ENCODE measurements around the gene NUDT1.
A peak's percentile ranks its signal among the peaks of the same experiment; 100 is the strongest.

Gene NUDT1

DNA sequence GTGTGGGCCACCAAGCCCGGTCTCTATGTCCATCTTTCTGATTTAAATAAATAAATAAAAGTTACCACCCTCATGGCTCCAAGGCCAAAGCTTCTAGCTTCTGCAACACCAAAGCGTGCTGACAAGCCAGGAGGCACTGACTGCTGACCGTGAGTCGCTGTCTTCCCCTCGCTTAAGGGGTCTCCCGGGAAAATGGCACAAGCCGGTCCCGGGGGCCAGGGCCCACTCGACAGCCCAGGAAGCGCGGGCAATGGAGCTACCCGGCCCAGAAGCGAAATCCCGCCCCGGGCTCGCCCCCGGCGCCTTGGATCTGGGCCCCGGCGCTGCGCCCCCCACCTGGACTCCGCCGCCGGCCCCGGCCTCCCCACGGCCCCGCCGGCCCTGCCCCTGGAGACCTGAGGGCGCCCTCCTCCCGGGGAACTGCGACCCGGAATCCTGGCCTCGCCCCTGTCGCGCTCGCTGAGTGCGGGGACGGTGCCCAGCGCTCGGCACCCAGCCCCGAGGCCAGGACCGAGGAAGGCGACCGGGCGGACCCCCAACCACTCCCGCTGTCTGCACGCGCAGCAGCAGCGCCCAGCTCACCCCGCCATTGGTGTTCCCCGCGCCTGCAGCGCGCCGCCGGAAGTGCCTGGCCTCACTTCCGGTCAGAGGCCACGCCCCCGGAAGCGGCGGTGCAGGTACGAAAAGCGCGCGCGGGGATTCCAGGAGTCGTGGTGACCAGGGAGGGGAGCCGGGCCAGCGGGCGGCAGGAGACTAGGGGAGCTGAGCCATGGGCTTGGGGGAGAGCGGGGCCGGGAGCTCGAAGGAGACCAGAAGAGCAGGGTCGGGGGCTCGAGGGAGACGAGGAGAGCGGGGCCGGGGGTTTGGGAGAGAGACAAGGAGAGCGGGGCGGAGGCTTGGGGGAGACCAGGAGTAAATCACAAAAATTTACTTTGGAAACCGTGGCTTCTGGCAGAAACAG lies at the start of gene NUDT1, which contains the start of gene MRM2:
Gene NUDT1, plus strand, starts transcription at position 647 of the 961 bp plus-strand sequence. CDS start 2,349 bp downstream, outside the sequence.
Gene MRM2, minus strand, starts transcription at position 626 of the 961 bp plus-strand sequence. Its CDS starts 36 bp downstream, at position 590.
- H3K9me3 ChIP-seq (ENCODE audit: low read length) = no peaks in the 10 kb centered on the region
- peaks cover 28% of the 10 kb centered on the region for H3K36me3 ChIP-seq (ENCODE audit: insufficient read depth, low read length)
- H3K27me3 ChIP-seq (ENCODE audit: insufficient read depth, low read length) = no peaks in the 10 kb centered on the region
- H3K4me3 ChIP-seq (ENCODE audit: low read length) = peak within 1 kb of the TSS; percentile 65
- H3K4me1 ChIP-seq (ENCODE audit: insufficient read depth, low read length) = peaks cover 15% of the 10 kb centered on the region
- H2AFZ ChIP-seq (ENCODE audit: low read depth, low read length) = peak within 1 kb of the TSS; percentile 44

DNA sequence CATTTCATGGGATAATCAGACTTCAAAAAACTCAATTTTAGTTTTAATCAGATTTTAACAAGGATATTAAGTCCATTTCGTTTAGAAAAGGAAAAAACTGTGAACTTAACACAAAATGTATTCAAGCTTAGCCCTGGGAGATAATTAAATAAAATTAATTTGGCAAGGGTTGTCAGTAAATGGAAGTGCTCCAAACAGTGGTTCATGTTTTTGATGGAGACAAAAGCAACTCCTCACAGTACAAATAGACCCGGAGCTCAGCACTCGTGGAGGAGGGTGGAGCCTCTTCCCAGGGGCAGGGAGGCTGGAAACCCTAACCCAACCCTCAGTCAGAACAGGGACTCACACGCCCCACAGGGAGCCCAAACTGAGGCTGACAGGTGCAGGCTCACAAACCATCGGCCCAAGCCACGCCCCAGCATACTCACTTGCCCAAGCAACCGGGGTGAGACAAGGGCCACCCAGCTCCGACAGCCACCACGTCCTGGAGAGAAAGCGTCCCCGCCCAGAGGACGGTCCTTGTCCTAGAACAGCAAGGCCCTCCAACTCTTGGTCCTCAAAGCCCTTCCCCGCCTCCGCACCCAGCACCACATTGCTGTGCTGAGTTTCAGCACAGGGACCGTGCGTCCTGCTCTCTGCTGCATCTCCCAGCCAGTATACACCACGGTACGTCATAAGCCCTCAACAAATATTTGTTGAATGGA lies 49.0 kb upstream of the NUDT1 start:
- Histone ChIP-seq H3K27me3 (ENCODE audit: insufficient read depth, low read length) (no peaks in the 10 kb centered on the region), H3K4me1 (ENCODE audit: insufficient read depth, low read length) (no peaks in the 10 kb centered on the region), H3K9me3 (ENCODE audit: low read length) (peaks cover 22% of the 10 kb centered on the region), H3K4me3 (ENCODE audit: low read length) (no peak overlapping the region), H3K36me3 (ENCODE audit: insufficient read depth, low read length) (peaks cover 13% of the 10 kb centered on the region), H2AFZ (ENCODE audit: low read depth, low read length) (no peak overlapping the region)

DNA sequence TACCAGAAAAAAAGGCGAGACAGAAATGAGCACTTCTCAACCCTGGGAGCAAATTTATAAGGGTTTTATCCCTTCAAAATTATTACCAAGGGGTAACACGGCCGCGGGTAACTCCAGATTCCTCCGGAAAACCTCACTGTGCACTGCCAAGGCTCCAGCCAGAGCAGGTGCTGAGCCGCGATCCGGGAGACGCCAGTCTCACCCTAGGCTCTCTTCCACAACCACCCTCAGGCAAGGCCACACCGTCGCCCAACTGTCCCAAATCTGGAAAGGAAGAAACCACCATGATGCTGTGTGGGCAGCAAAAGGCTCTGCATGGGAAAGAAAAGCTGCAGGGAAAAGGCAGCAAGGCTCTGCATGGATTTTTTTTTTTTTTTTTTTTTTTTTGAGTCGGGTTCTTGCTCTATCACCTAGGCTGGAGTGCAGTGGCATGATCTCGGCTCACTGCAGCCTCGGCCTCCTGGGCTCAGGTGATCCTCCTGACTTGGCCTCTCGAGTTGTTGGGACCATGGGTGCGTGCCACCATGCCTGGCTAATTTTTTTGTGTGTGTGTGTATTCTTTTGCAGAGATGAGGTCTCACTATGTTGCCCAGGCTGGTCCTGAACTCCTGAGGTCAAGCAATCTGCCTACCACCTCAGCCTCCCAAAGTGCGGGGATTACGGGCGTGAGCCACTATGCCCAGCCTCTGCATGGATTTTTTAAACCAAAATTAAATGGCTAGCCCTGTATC lies 48.3 kb upstream of the NUDT1 start:
- H3K36me3 ChIP-seq (ENCODE audit: insufficient read depth, low read length) = peaks cover 13% of the 10 kb centered on the region

DNA sequence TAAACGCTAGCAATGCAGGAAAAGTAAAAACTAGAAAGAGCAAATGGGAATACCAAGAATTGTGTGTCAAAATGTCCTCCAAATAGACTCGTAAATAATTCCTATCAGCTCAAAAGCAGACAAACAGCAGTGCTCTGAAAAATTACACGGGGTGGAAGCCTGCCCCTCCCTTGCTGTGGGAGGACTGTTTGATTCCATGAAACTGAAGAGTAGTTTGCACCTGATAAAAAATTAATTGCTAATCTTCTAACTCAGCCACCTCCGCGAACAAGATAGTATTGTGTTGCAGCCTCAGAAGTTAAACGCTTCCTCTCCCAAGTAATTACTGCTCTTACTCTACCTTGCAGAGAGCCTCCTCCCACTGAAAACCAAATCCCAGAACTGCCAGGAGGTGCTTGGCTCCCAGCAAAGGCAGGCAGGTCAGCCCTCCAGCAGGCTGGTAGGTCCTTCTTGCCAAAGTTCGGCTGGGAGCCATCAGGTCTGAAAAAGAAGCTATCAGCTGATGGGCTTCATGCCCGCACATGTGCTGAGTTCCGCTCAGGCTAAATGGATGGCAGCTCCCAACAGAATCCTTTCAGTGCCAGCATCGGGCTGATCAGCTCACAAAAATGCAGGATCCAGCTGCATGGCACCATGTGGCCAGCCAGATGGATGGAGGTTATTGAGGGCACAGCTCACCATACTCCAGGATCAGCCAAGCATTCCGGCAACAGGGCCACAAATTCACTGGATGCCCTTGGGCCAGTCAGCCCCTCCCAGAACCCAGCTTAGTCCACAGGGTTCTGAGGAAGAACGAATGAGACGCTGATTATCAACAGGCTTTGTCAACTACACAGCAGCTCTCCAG lies 46.4 kb upstream of the NUDT1 start:
- Histone ChIP-seq H3K9me3 (ENCODE audit: low read length) (peaks cover 11% of the 10 kb centered on the region), H3K4me1 (ENCODE audit: insufficient read depth, low read length) (no peaks in the 10 kb centered on the region), H3K36me3 (ENCODE audit: insufficient read depth, low read length) (peaks cover 22% of the 10 kb centered on the region), H3K27me3 (ENCODE audit: insufficient read depth, low read length) (no peaks in the 10 kb centered on the region), H2AFZ (ENCODE audit: low read depth, low read length) (no peak overlapping the region), H3K4me3 (ENCODE audit: low read length) (no peak overlapping the region)

More for the DNA sequence above, 48.3 kb upstream of the NUDT1 start:
- Histone ChIP-seq H3K9me3 (ENCODE audit: low read length) (peaks cover 19% of the 10 kb centered on the region), H3K4me3 (ENCODE audit: low read length) (no peak overlapping the region), H3K27me3 (ENCODE audit: insufficient read depth, low read length) (no peaks in the 10 kb centered on the region), H2AFZ (ENCODE audit: low read depth, low read length) (no peak overlapping the region), H3K4me1 (ENCODE audit: insufficient read depth, low read length) (no peaks in the 10 kb centered on the region)

GRCh38 chr7:2196381-2197378 lies 45.3 kb upstream of the NUDT1 start:
- no peaks in the 10 kb centered on the region for H3K27me3 ChIP-seq (ENCODE audit: insufficient read depth, low read length)
- peaks cover 22% of the 10 kb centered on the region for H3K36me3 ChIP-seq (ENCODE audit: insufficient read depth, low read length)
- H2AFZ ChIP-seq (ENCODE audit: low read depth, low read length) = no peak overlapping the region
- H3K9me3 ChIP-seq (ENCODE audit: low read length) = peaks cover 11% of the 10 kb centered on the region
- no peaks in the 10 kb centered on the region for H3K4me1 ChIP-seq (ENCODE audit: insufficient read depth, low read length)
- no peak overlapping the region for H3K4me3 ChIP-seq (ENCODE audit: low read length)

DNA sequence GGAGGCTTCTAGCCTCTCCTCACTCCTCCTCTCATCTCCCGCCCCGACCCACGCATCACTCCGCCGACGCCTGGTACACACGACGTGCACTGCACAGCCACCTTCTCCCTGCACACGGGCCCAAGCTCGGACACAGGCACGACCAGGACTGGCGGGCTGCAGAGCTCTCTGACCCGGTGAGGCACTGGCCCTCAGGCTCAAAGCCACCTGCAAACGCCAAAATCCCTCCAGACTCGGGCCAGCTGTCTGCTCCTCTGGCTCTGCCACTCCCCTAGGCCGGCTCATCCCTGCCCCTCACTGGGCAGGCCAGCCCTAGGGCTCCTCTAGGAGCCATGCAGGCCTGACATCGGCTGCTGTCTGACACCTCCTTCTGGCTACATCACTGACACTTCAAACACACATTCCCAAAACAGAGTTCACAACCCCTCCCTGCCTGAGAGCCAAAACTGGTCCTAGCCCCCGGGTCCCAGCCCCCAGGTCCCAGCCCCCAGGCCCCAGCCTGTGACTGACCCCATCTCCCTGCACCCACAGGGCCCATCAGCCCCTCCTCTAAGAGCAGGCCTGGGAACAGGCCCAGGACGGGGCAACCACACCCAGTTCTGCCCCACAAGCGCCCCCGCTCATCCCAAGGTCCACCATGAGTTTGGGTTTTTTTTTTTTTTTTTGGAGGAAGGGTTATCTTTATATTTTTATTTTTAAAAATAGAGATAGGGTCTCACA lies 44.4 kb upstream of the NUDT1 start:
- no peak overlapping the region for H3K4me3 ChIP-seq (ENCODE audit: low read length)
- no peaks in the 10 kb centered on the region for H3K4me1 ChIP-seq (ENCODE audit: insufficient read depth, low read length)
- H3K27me3 ChIP-seq (ENCODE audit: insufficient read depth, low read length) = no peaks in the 10 kb centered on the region
- no peak overlapping the region for H2AFZ ChIP-seq (ENCODE audit: low read depth, low read length)
- peaks cover 22% of the 10 kb centered on the region for H3K36me3 ChIP-seq (ENCODE audit: insufficient read depth, low read length)
- H3K9me3 ChIP-seq (ENCODE audit: low read length) = peaks cover 11% of the 10 kb centered on the region

DNA sequence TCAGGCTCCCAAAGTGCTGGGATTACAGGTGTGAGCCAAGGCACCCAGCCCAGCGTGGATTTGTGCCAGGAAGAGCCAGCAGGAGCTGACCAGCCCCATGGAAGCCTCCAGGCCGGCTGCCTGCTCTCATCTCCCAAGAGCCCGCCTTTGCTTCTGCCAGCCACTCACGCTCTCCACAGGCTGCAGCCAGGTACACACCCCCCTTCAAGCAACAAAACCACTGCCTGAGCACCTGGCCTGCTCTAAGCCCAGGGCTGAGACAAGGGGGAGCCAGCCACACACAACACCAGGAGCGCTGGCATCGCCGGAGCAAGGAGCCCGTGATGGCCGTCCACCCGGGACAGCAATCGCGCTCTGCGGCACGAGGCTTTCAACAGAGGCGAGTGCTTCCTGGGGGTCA lies 43.8 kb upstream of the NUDT1 start:
- no peak overlapping the region for H2AFZ ChIP-seq (ENCODE audit: low read depth, low read length)
- peaks cover 22% of the 10 kb centered on the region for H3K36me3 ChIP-seq (ENCODE audit: insufficient read depth, low read length)
- H3K4me1 ChIP-seq (ENCODE audit: insufficient read depth, low read length) = peaks cover 4% of the 10 kb centered on the region
- H3K27me3 ChIP-seq (ENCODE audit: insufficient read depth, low read length) = no peaks in the 10 kb centered on the region
- H3K9me3 ChIP-seq (ENCODE audit: low read length) = peaks cover 11% of the 10 kb centered on the region
- no peak overlapping the region for H3K4me3 ChIP-seq (ENCODE audit: low read length)

- no peak overlapping the region for H2AFZ ChIP-seq (ENCODE audit: low read depth, low read length)
- no peak overlapping the region for H3K4me3 ChIP-seq (ENCODE audit: low read length)
- H3K4me1 ChIP-seq (ENCODE audit: insufficient read depth, low read length) = peaks cover 9% of the 10 kb centered on the region
- no peaks in the 10 kb centered on the region for H3K27me3 ChIP-seq (ENCODE audit: insufficient read depth, low read length)
- peaks cover 11% of the 10 kb centered on the region for H3K9me3 ChIP-seq (ENCODE audit: low read length)
- peaks cover 22% of the 10 kb centered on the region for H3K36me3 ChIP-seq (ENCODE audit: insufficient read depth, low read length)
These were observed 43.3 kb upstream of the NUDT1 start for GRCh38 chr7:2198760-2199159.

GRCh38 chr7:2199528-2199927 lies 42.5 kb upstream of the NUDT1 start:
- Histone ChIP-seq H3K9me3 (ENCODE audit: low read length) (peaks cover 11% of the 10 kb centered on the region), H3K4me3 (ENCODE audit: low read length) (no peak overlapping the region), H3K4me1 (ENCODE audit: insufficient read depth, low read length) (peaks cover 17% of the 10 kb centered on the region), H3K27me3 (ENCODE audit: insufficient read depth, low read length) (no peaks in the 10 kb centered on the region), H3K36me3 (ENCODE audit: insufficient read depth, low read length) (peaks cover 22% of the 10 kb centered on the region), H2AFZ (ENCODE audit: low read depth, low read length) (no peak overlapping the region)

DNA sequence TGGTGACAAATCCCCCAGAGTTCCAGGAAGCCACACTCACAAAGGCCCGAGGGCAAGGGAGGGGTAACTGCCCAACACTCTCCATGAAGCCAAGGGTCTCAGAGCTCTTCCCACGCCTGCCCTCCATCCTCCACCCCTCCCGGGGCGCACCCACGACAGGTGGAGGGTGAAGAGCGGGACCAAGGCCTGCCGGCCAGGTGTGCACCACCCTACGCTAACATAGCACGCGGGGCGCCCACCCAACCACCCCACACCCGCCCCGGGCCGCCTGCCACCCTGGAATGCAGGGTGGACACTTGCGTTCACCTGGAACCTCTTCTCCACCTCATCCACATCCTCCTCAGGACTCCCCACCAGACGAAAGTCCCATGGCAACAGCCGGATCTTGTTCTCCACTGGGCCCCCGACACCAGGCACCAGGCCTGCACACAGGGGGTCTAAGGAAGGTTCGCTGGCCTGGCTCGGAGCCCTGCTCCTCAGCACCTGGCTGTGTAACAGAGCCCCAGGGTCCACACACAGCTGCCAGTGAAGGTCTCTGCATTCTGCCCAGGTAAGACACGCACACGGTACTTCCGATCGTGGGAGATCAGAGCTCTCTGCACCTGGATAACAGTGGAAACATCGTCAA lies 42.0 kb upstream of the NUDT1 start:
- Histone ChIP-seq H3K36me3 (ENCODE audit: insufficient read depth, low read length) (peaks cover 22% of the 10 kb centered on the region), H2AFZ (ENCODE audit: low read depth, low read length) (no peak overlapping the region), H3K9me3 (ENCODE audit: low read length) (peaks cover 11% of the 10 kb centered on the region), H3K27me3 (ENCODE audit: insufficient read depth, low read length) (no peaks in the 10 kb centered on the region), H3K4me3 (ENCODE audit: low read length) (no peak overlapping the region), H3K4me1 (ENCODE audit: insufficient read depth, low read length) (peaks cover 20% of the 10 kb centered on the region)

Data from neuron (in vitro differentiated cells).